Mononuclear cell (primary cell): Measurements from ENCODE around the gene APOBEC3F. TPM values are rescaled to one million over a fixed set of nuclear protein-coding genes. Genes with fewer than 3 reads are reported as not detected.
"Not testable (repeated sequence)": the region's sequence is repeated elsewhere in the genome, so short reads cannot be mapped to it uniquely, and the experiment has no call there.

Experiments
- H3K27me3 ChIP-seq: 2 replicates; pipeline ENCODE4 v1.6.0; 2011; ENCODE audit warnings: low read length, control low read depth; ENCODE audit not compliant: insufficient read depth
- H3K4me1 ChIP-seq: 2 replicates; pipeline ENCODE4 v1.5.1; 2011; ENCODE audit warnings: mild to moderate bottlenecking, low read length, control low read depth; ENCODE audit not compliant: insufficient read depth
- H3K4me3 ChIP-seq: 2 replicates; pipeline ENCODE4 v1.5.1; 2011; ENCODE audit warnings: mild to moderate bottlenecking, low read length, moderate library complexity
- H3K9me3 ChIP-seq: 2 replicates; pipeline ENCODE4 v1.5.1; 2011; ENCODE audit warnings: low read depth, mild to moderate bottlenecking, control low read depth, low read length
- total RNA-seq: library from RNA; depleted of rRNA; stranded (reverse); fragments of >200 nt; gene quantifications from one replicate; pipeline ENCODE4 v1.2.3, GENCODE V29; 2012

The APOBEC3F gene
- total RNA-seq, 1 donor: 0.94 TPM

GRCh38 chr22:39076155-39077025, 35.7 kb downstream of the APOBEC3F start:
- H3K4me3 ChIP-seq, H3K9me3 ChIP-seq, H3K27me3 ChIP-seq: not testable (repeated sequence)
- H3K4me1 ChIP-seq: peaks cover 59% of the 10 kb centered on the region

GRCh38 chr22:39077026-39077840, 36.6 kb downstream of the APOBEC3F start, which contains the start of gene APOBEC3G:
APOBEC3G (plus strand) TSS chr22:39077275; CDS start chr22:39077362, 87 bp downstream.
- not testable (repeated sequence) for H3K27me3 ChIP-seq, H3K9me3 ChIP-seq
- Histone ChIP-seq H3K4me3 (peak within 1 kb of the TSS; percentile 61), H3K4me1 (peaks cover 61% of the 10 kb centered on the region)

- not testable (repeated sequence) for H3K9me3 ChIP-seq, H3K27me3 ChIP-seq
- peak overlapping the region; percentile 61 for H3K4me3 ChIP-seq
- peaks cover 60% of the 10 kb centered on the region for H3K4me1 ChIP-seq
Measured at GRCh38 chr22:39077912-39078311, 37.2 kb downstream of the APOBEC3F start.

GRCh38 chr22:39078329-39078728, 37.7 kb downstream of the APOBEC3F start:
- H3K27me3 ChIP-seq: no peaks in the 10 kb centered on the region
- no peaks in the 10 kb centered on the region for H3K9me3 ChIP-seq
- peaks cover 60% of the 10 kb centered on the region for H3K4me1 ChIP-seq
- peak overlapping the region; percentile 61 for H3K4me3 ChIP-seq

DNA sequence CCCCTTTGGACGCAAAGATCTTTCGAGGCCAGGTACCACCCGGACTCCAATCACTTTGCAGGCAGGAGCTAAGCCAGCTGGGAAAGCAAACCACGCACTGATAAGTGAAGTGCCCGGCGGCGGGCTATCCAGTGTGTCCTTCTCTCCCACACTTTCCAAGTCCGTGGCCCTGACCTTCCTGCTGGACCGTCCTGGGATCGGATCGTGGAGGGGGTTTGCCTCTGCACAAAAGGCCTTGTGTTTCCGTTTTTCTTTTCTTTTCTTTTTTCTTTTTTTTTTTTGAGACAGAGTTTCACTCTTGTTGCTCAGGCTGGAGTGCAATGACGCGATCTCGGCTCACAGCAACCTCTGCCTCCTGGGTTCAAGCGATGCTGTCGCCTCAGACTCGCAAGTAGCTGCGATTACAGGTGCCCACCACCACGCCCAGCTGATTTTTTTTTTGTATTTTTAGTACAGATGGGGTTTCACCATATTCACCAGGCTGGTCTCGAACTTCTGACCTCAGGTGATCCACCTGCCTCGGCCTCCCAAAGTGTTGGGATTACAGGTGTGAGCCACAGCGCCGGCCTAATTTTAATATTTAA, 38.5 kb downstream of the APOBEC3F start:
- not testable (repeated sequence) for H3K27me3 ChIP-seq, H3K4me3 ChIP-seq, H3K9me3 ChIP-seq
- peaks cover 60% of the 10 kb centered on the region for H3K4me1 ChIP-seq

DNA sequence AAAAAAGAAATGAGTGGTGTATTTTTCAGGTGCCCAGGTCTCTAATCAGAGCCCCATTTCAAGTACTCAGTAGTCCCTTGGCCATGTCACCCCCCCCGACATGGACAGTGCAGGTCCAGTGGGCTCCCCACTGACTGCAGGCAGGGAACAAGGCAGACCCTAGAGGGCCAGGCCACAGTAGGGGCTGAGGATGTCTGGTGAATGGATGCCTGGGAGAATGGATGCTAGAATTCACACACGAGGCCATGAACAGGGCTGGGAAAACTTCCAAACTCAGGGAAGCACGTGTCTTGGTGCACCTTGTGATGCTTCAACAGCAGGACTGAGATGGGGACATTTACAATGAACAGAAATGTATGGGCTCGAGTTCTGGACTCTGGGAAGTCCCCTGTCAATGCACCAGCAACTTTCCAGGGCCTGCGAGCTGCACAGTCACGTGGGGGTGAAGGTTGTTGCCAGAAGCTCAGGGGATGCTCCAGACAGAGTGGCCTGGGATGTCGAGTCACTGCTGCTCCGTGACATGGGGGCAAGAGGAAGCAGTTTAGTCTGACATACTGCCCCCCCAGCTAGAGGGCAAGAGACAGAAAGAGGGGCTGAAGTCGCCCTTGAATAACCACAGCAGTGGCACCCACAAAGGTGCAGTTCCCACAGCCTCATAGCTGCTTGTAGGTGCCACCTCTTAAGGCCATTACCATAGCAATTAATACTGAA, 39.5 kb downstream of the APOBEC3F start:
- Histone ChIP-seq H3K27me3 (no peaks in the 10 kb centered on the region), H3K4me3 (no peak overlapping the region), H3K9me3 (no peaks in the 10 kb centered on the region), H3K4me1 (peaks cover 60% of the 10 kb centered on the region)

GRCh38 chr22:39081016-39081415, 40.4 kb downstream of the APOBEC3F start:
- Histone ChIP-seq H3K4me1 (peaks cover 58% of the 10 kb centered on the region), H3K4me3 (no peak overlapping the region), H3K9me3 (no peaks in the 10 kb centered on the region), H3K27me3 (no peaks in the 10 kb centered on the region)

GRCh38 chr22:39081598-39081997, 40.9 kb downstream of the APOBEC3F start:
- Histone ChIP-seq H3K4me1 (peaks cover 53% of the 10 kb centered on the region), H3K4me3 (no peak overlapping the region), H3K9me3 (no peaks in the 10 kb centered on the region), H3K27me3 (no peaks in the 10 kb centered on the region)

DNA sequence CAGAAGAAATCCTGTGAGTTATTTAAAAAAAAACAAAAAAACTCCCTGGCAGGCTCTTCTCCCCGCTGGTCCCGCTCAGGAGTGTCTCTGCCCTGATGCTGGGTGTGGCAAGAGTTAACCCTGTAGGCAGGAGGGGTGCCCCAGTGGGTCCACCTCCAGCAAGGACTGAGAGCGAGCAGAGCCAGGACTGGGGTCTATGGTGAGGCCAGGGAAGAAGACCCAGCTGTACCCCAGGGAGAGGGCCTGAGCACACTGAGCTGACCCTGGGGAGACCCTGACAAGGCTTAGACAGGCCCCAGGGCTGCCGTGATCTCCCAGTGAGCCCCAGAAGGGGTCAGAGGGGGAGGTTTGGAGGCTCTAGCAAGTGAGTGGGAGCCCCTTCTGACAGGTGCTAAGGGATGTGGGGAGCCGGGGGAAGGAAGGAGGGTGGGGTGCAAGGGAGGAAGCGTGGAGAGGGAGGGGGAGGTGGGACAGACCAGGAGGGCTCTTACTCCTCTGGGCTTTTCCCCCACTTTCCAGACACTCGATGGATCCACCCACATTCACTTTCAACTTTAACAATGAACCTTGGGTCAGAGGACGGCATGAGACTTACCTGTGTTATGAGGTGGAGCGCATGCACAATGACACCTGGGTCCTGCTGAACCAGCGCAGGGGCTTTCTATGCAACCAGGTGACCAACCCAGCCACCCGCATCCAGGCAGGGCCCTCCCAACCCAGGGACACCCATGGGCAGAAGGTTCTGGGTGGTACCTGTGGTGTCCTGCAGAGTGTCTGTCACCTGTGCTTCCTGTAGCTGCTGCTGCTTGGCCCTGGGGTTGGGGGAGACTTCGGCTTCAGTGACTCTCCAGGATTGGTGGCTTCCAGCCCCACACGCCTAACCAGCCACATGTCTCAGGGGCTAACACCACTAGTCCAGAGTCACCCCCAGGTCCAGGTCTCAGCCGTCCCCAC, 42.8 kb downstream of the APOBEC3F start:
- H3K4me1 ChIP-seq: peaks cover 50% of the 10 kb centered on the region
- H3K9me3 ChIP-seq: no peaks in the 10 kb centered on the region
- no peaks in the 10 kb centered on the region for H3K27me3 ChIP-seq
- no peak overlapping the region for H3K4me3 ChIP-seq

DNA sequence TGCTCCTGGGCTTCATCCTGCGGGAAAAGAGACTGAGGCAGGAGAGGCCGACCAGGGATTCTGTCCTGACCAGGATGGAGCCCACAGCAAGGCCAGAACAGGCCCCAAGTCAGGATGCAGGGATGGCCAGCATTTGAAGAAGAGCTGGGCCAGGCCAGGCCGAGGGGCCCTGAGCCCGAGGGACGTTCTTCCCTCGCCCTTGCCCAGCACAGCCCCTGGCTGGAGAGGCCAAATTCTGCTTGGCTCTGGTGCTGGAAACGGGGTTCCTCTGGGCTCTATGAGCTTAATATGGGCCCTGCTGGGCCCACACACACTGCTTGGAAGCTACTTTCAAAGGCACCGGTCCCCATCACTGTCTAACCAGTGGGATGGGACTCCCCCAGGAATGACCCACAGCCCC, 44.0 kb downstream of the APOBEC3F start:
- Histone ChIP-seq H3K9me3 (no peaks in the 10 kb centered on the region), H3K4me1 (peaks cover 55% of the 10 kb centered on the region), H3K4me3 (no peak overlapping the region), H3K27me3 (no peaks in the 10 kb centered on the region)

DNA sequence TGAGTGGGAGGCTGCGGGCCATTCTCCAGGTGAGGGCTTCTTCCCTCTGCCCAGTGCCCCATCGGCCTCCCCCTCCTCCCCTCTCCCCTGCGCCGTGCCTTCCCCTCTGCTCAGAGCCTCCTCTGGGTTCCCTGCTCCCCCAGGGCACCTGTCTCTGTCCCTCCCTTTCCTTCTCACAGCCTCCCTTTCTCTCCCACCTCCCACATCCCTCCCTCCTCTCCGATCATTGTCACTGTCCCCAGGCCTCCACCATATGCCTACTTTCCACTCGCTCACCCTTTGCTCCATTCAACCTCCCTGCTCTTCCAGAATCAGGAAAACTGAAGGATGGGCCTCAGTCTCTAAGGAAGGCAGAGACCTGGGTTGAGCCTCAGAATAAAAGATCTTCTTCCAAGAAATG, 46.4 kb downstream of the APOBEC3F start:
- H3K9me3 ChIP-seq: no peaks in the 10 kb centered on the region
- H3K4me3 ChIP-seq: no peak overlapping the region
- no peaks in the 10 kb centered on the region for H3K27me3 ChIP-seq
- peaks cover 55% of the 10 kb centered on the region for H3K4me1 ChIP-seq

DNA sequence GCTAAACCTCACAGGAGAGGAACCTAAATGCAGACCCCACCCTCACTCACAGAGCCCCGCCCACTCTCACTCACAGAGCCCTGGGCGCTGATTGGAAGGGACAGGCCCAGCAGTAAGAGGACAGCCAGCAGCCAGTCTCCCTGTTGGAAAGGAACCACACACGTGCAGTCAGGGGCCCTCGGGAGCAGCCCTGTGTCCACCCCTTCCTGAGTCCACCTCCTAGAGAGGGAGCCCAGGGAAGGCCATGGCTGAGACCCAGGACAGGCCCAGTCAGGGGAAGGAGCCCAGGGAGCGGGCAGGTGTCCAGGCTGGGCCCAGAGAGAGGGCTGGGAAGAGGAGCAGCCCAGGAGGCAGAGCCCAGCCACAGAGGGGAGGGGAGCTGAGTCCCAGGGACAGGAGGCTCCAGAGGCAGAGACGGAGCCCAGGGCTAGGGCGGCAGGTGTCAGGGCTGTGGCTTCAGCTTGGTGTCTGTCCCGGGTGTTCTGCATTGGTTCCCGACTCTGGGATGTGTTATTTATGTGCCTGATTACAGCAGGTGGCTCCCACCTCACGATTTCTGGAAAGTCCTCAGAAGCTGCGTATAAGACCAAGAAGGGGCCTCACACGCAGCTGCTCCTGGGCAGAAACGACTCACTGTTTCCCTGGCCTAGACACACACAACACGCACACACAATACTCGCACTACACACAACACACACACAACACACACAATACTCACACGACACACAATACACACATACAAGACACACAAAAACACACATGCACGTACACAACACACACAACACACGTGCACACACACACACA, 47.4 kb downstream of the APOBEC3F start:
- H3K27me3 ChIP-seq: no peaks in the 10 kb centered on the region
- no peak overlapping the region for H3K4me3 ChIP-seq
- H3K4me1 ChIP-seq: peaks cover 57% of the 10 kb centered on the region
- no peaks in the 10 kb centered on the region for H3K9me3 ChIP-seq

DNA sequence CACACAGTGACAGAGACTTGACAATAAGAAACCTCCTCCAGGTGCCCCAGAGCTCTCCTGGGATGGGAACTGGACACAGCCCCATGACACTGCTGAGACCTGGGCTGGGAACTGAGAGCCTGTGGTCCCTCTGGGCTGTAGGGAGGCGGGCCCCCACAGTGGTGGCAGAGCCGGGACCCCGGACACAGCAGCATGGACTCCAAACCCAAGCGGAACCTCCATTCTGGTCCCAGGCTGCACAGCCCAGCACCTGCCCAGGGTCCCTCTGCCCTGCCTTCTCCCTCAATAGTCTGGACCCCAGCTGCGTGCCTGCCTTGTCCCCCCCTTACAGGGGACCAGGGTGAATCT, 48.0 kb downstream of the APOBEC3F start:
- Histone ChIP-seq H3K4me3 (no peak overlapping the region), H3K4me1 (peaks cover 60% of the 10 kb centered on the region), H3K9me3 (no peaks in the 10 kb centered on the region), H3K27me3 (no peaks in the 10 kb centered on the region)
